HepG2 (cell line): Measurements from ENCODE around the gene KCND3. TPM values are rescaled to one million over a fixed set of nuclear protein-coding genes. Genes with fewer than 3 reads are reported as not detected.

ENCODE experiments used
- ATAC-seq: fragments of 200-7000 bp; cut with Tn5 transposase; 3 replicates; pipeline ENCODE4 v1.9.1; 2020; ENCODE audit warnings: mild to moderate bottlenecking, moderate library complexity
- BruUV-seq: library from RNA; stranded (reverse); fragments of 400-500 nt; replicated peaks from 2 replicates; lab custom pipeline; 2021; lab: Mats Ljungman, UMichigan
- CTCF ChIA-PET: fragments of 300-600 bp; formaldehyde crosslinking; extraction: SDS; loops from one replicate; lab custom pipeline; 2021; ENCODE audit warnings: low total read pairs, inconsistent platforms, low intra/inter-chr PET ratio; lab: Yijun Ruan, JAX
- POLR2A ChIA-PET: fragments of 350-600 bp; sonication (Branson Sonifier 250); formaldehyde crosslinking; loops from one replicate; lab custom pipeline; 2020; ENCODE audit warnings: antibody characterized with exemption, inconsistent platforms; lab: Yijun Ruan, JAX
- DNase-seq: peaks from one replicate; pipeline ENCODE4 v3.0.0-alpha.2; 2015; ENCODE audit warnings: low spot score
- FAIRE-seq: peaks from 3 replicates; lab custom pipeline; 2011; peaks lifted over from hg19 to GRCh38; lab: Jason Lieb, UNC
- H2AFZ ChIP-seq: one replicate; pipeline ENCODE4 v1.6.1; 2011; ENCODE audit warnings: low read length, inconsistent platforms
- H3K27ac ChIP-seq: fragments of 300-600 bp; 3 replicates; pipeline ENCODE4 v1.8.0; 2011; ENCODE audit warnings: mixed run types, mild to moderate bottlenecking, mixed read lengths, low read length, inconsistent platforms; ENCODE audit not compliant: insufficient read depth; ENCODE audit errors: extremely low read length
- H3K27me3 ChIP-seq, 2 experiments: fragments of 200-600 bp in 1 of 2; 2 replicates in 1 of 2; 3 replicates in 1 of 2; pipeline versions ENCODE4 v1.6.0 to v1.8.0; 2011; ENCODE audit warnings: low read length in 2 of 2, mild to moderate bottlenecking in 2 of 2, moderate library complexity in 2 of 2, inconsistent platforms in 1 of 2; ENCODE audit not compliant: insufficient read depth in 2 of 2, control insufficient read depth in 1 of 2
- H3K36me3 ChIP-seq, 2 experiments: fragments of 200-600 bp in 1 of 2; replicated peaks in 1 of 2; 2 replicates in 1 of 2; 3 replicates in 1 of 2; pipeline versions ENCODE4 v1.5.1 to v1.8.0; 2011; ENCODE audit warnings: low read length in 2 of 2, inconsistent platforms in 1 of 2; ENCODE audit not compliant: insufficient read depth in 2 of 2, control insufficient read depth in 1 of 2
- H3K4me1 ChIP-seq: 2 replicates; pipeline ENCODE4 v1.5.1; 2012; ENCODE audit warnings: low read length, inconsistent platforms; ENCODE audit not compliant: insufficient read depth
- H3K4me2 ChIP-seq: 2 replicates; pipeline ENCODE4 v1.6.0; 2011; ENCODE audit warnings: low read depth, low read length, inconsistent platforms
- H3K4me3 ChIP-seq, 3 experiments: fragments of 200-600 bp in 1 of 3; sonication (generic), shearing (Covaris generic) in 1 of 3; replicated peaks in 1 of 3; 2 replicates each; pipeline ENCODE4 v1.5.1; 2011 to 2016; ENCODE audit warnings: low read length in 3 of 3, inconsistent platforms in 2 of 3, low read depth in 2 of 3, mild to moderate bottlenecking in 2 of 3, control low read depth in 1 of 3, mixed read lengths in 1 of 3; ENCODE audit not compliant: insufficient read depth in 1 of 3
- H3K79me2 ChIP-seq: one replicate; pipeline ENCODE4 v1.6.1; 2011; ENCODE audit warnings: low read length, inconsistent platforms; ENCODE audit not compliant: insufficient read depth
- H3K9ac ChIP-seq: 2 replicates; pipeline ENCODE4 v1.6.0; 2011; ENCODE audit warnings: mild to moderate bottlenecking, low read depth, low read length, inconsistent platforms; ENCODE audit not compliant: insufficient read depth
- H3K9me3 ChIP-seq: 2 replicates; pipeline ENCODE4 v1.5.1; 2012; ENCODE audit warnings: mild to moderate bottlenecking, low read length
- H4K20me1 ChIP-seq: 2 replicates; pipeline ENCODE4 v1.6.0; 2011; ENCODE audit warnings: inconsistent platforms, mild to moderate bottlenecking, low read length, moderate library complexity; ENCODE audit not compliant: insufficient read depth
- CHCHD3 ChIP-seq: sonication (generic); formaldehyde crosslinking; IDR thresholded peaks from 2 replicates; pipeline ENCODE4 v1.8.0; 2022; ENCODE audit warnings: mild to moderate bottlenecking, missing genetic modification reagents, moderate library complexity
- KAT2B ChIP-seq: fragments of 150-350 bp; IDR thresholded peaks from 2 replicates; pipeline ENCODE4 v1.6.1; 2014; ENCODE audit warnings: low read depth, low read length, borderline replicate concordance
- MAFG ChIP-seq: sonication (generic); formaldehyde crosslinking; IDR thresholded peaks from 2 replicates; pipeline ENCODE4 v1.5.1; 2020; ENCODE audit warnings: mild to moderate bottlenecking, missing genetic modification reagents
- NONO ChIP-seq, 2 experiments: fragments of 450-650 bp in 1 of 2; sonication (generic) in 1 of 2; formaldehyde crosslinking in 1 of 2; IDR thresholded peaks in 1 of 2; conservative IDR thresholded peaks in 1 of 2; 2 replicates each; pipeline versions ENCODE4 v1.6.1 to v1.8.0; 2017 to 2022; ENCODE audit warnings: mild to moderate bottlenecking in 1 of 2, missing genetic modification reagents in 1 of 2, moderate library complexity in 1 of 2
- RFXANK ChIP-seq: IDR thresholded peaks from 2 replicates; pipeline ENCODE4 v1.6.1; 2016
- RXRB ChIP-seq: IDR thresholded peaks from 2 replicates; pipeline ENCODE4 v1.6.1; 2016; ENCODE audit warnings: borderline replicate concordance, missing genetic modification reagents, missing compliant biosample characterization
- TEAD3 ChIP-seq: optimal IDR thresholded peaks from 2 replicates; pipeline ENCODE3; 2016; ENCODE audit warnings: borderline replicate concordance
- ZBTB3 ChIP-seq: sonication (generic); formaldehyde crosslinking; IDR thresholded peaks from 2 replicates; pipeline ENCODE4 v1.4.0; 2020; ENCODE audit warnings: low read depth, mild to moderate bottlenecking, moderate library complexity, missing genetic modification reagents, borderline replicate concordance
- ZNF274 ChIP-seq: sonication (generic); formaldehyde crosslinking; IDR thresholded peaks from 2 replicates; pipeline ENCODE4 v1.5.1; 2020; ENCODE audit warnings: mild to moderate bottlenecking, missing genetic modification reagents
- ZNF333 ChIP-seq: sonication (generic); formaldehyde crosslinking; IDR thresholded peaks from 2 replicates; pipeline ENCODE4 v1.4.0; 2020; ENCODE audit warnings: mild to moderate bottlenecking, missing genetic modification reagents, borderline replicate concordance
- ZNF431 ChIP-seq: sonication (generic); formaldehyde crosslinking; IDR thresholded peaks from 2 replicates; pipeline ENCODE4 v1.9.0; 2022; ENCODE audit warnings: missing genetic modification reagents, low read depth, mild to moderate bottlenecking, borderline replicate concordance
- WGBS: methylation state at CpG from one replicate; pipeline ENCODE4 v1.1.6; 2017; ENCODE audit warnings: low lambda C conversion rate; 5-methylcytosine and 5-hydroxymethylcytosine counted together
- in situ Hi-C: cut with HindIII; loops from 2 replicates; pipeline ENCODE4 v1.10.0; 2017; ENCODE audit warnings: low pct_unique_long_range_greater_than_20kb; ENCODE audit not compliant: extremely low pct_ligation_motif_present
- intact Hi-C: fragments of 100-400 bp; cut with micrococcal nuclease; formaldehyde crosslinking; loops from one replicate; pipeline ENCODE4 v1.10.0; 2022; ENCODE audit not compliant: unreplicated experiment
- polyA plus RNA-seq, 8 experiments: library from polyadenylated mRNA; depleted of rRNA in 3 of 8; stranded (reverse) in 7 of 8; unstranded in 1 of 8; fragments of >200 nt; fragmentation: Illumina TruSeq in 4 of 8; extraction: Trizol in 4 of 8; gene quantifications; 2 replicates each; pipeline versions ENCODE4 v1.2.1 to v1.2.3, GENCODE V29; 2011 to 2016; ENCODE audit warnings: low read depth in 4 of 8, missing spikeins in 1 of 8, mixed read lengths in 1 of 8; ENCODE audit not compliant: insufficient read depth in 1 of 8
- total RNA-seq, 5 experiments: library from RNA; depleted of rRNA; stranded (reverse); fragments of >200 nt; fragmentation: Illumina TruSeq; extraction: Trizol; gene quantifications; 2 replicates each; pipeline ENCODE4 v1.2.3, GENCODE V29; 2016; ENCODE audit warnings: low read depth in 1 of 5
- TF ChIP-seq, protein P1 (sequence below): IDR thresholded peaks from 2 replicates; pipeline ENCODE4 v1.6.1; 2016; ENCODE audit warnings: missing compliant biosample characterization, missing genetic modification reagents, borderline replicate concordance
- TF ChIP-seq, protein P2 (sequence below): sonication (generic); formaldehyde crosslinking; IDR thresholded peaks from 2 replicates; pipeline ENCODE4 v1.4.0; 2020; ENCODE audit warnings: missing genetic modification reagents
- TF ChIP-seq, protein P3 (sequence below): sonication (generic); formaldehyde crosslinking; IDR thresholded peaks from 2 replicates; pipeline ENCODE4 v1.5.0; 2020; ENCODE audit warnings: missing genetic modification reagents

Gene KCND3
- total and polyA plus RNA-seq, 2 of the 13 experiments (the other 11 are each of a cell fraction or from before 2014, with no cell fraction given), result 0.04 TPM; not detected in 1

DNA sequence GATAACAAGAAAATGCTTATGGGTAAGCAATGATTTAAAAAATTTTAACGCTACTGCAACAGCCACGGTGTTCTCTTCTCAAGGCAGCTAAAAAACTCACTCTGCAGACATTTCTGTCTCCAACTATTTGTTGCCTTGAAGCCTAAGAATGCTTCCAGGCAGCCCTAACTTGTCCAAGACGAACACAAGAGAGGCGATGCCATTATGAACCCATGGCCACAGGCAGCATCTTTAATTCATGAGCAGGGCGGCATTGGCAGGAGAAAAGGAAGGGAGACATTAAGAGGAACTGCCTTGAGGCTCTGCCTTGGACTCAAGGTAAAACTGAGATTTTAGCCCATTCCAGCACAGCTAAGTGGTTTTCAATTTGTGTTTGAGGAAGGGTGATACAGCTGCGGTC is 67.5 kb downstream of the KCND3 start:
- Histone ChIP-seq H3K36me3 (no peaks in the 10 kb centered on the region), H3K9ac (no peak overlapping the region), H3K9me3 (no peaks in the 10 kb centered on the region), H3K27ac (no peak overlapping the region), H3K4me1 (no peaks in the 10 kb centered on the region), H4K20me1 (no peaks in the 10 kb centered on the region), H3K4me3 (no peak overlapping the region), H3K4me2 (no peak overlapping the region), H2AFZ (no peak overlapping the region), H3K79me2 (no peaks in the 10 kb centered on the region), H3K27me3 (no peaks in the 10 kb centered on the region)
- no peak for ATAC-seq
- intact Hi-C loops (no loop called here), in situ Hi-C loops (no loop called here)
- POLR2A ChIA-PET, result no interaction called here
- FAIRE-seq, result no peak
- BruUV-seq, result no TSS peak
- DNase-seq, result no peak
- TF ChIP-seq RFXANK (CRISPR knock-in tag) (no peak), RXRB (CRISPR knock-in tag) (no peak), ZNF274 (CRISPR knock-in tag) (no peak), CHCHD3 (CRISPR knock-in tag) (no peak), ZNF431 (CRISPR knock-in tag) (no peak), TEAD3 (CRISPR knock-in tag) (no peak), MAFG (CRISPR knock-in tag) (no peak), NONO (IDR thresholded peaks at IDR 0.05) (no peak), NONO (CRISPR knock-in tag; conservative IDR thresholded peaks at IDR 0.05) (no peak), KAT2B (no peak), ZNF333 (no peak), ZBTB3 (no peak)
- TF ChIP-seq, protein P1, sequence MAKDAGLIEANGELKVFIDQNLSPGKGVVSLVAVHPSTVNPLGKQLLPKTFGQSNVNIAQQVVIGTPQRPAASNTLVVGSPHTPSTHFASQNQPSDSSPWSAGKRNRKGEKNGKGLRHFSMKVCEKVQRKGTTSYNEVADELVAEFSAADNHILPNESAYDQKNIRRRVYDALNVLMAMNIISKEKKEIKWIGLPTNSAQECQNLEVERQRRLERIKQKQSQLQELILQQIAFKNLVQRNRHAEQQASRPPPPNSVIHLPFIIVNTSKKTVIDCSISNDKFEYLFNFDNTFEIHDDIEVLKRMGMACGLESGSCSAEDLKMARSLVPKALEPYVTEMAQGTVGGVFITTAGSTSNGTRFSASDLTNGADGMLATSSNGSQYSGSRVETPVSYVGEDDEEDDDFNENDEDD, result no peak
- TF ChIP-seq, protein P2, sequence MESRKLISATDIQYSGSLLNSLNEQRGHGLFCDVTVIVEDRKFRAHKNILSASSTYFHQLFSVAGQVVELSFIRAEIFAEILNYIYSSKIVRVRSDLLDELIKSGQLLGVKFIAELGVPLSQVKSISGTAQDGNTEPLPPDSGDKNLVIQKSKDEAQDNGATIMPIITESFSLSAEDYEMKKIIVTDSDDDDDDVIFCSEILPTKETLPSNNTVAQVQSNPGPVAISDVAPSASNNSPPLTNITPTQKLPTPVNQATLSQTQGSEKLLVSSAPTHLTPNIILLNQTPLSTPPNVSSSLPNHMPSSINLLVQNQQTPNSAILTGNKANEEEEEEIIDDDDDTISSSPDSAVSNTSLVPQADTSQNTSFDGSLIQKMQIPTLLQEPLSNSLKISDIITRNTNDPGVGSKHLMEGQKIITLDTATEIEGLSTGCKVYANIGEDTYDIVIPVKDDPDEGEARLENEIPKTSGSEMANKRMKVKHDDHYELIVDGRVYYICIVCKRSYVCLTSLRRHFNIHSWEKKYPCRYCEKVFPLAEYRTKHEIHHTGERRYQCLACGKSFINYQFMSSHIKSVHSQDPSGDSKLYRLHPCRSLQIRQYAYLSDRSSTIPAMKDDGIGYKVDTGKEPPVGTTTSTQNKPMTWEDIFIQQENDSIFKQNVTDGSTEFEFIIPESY, result no peak
- TF ChIP-seq, protein P3, sequence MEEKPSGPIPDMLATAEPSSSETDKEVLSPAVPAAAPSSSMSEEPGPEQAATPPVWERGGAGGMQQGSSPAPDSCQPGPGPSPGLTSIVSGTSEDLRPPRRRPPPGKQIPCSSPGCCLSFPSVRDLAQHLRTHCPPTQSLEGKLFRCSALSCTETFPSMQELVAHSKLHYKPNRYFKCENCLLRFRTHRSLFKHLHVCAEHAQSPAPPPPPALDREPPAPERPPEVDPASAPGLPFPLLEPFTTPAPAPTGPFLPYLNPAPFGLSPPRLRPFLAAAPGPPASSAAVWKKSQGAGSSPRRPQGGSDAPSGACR (CRISPR knock-in tag), result no peak
- CTCF ChIA-PET, result no interaction called here
- 13% methylated on average over 6 of the region's 6 CpGs for WGBS
